GM12873 (cell line): ENCODE results near the gene MXD4.

Experiments
- TF ChIP-seq, protein P1 (sequence below): IDR thresholded peaks from 2 replicates; pipeline ENCODE4 v1.5.1; 2012; ENCODE audit warnings: low read depth, mild to moderate bottlenecking, moderate library complexity, low read length, control low read depth; ENCODE audit not compliant: insufficient read depth; ENCODE audit errors: missing control alignments

Gene MXD4

DNA sequence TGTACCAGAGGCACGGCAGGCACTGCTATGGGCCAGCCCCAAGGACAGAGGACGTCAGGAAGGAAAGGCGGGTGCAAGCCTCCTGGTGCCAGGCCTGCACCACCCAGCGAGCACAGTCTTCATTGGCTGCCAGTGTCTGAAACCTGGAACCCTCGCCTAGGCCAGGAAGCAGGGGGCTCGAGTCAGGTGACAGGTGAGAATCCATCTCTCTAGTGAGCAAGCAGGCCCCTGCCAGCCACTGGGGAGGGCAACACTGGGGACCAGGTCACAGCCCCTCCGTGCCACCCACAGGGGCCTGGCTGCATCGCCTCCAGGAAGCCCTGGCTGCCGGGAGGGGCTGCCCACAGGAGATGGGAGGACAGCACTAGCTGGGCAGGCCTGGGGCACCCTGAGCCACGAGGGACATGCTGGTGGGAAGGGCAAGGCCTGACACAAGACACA is 13.1 kb downstream of the MXD4 start:
- TF ChIP-seq, protein P1, sequence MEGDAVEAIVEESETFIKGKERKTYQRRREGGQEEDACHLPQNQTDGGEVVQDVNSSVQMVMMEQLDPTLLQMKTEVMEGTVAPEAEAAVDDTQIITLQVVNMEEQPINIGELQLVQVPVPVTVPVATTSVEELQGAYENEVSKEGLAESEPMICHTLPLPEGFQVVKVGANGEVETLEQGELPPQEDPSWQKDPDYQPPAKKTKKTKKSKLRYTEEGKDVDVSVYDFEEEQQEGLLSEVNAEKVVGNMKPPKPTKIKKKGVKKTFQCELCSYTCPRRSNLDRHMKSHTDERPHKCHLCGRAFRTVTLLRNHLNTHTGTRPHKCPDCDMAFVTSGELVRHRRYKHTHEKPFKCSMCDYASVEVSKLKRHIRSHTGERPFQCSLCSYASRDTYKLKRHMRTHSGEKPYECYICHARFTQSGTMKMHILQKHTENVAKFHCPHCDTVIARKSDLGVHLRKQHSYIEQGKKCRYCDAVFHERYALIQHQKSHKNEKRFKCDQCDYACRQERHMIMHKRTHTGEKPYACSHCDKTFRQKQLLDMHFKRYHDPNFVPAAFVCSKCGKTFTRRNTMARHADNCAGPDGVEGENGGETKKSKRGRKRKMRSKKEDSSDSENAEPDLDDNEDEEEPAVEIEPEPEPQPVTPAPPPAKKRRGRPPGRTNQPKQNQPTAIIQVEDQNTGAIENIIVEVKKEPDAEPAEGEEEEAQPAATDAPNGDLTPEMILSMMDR: no peak

DNA sequence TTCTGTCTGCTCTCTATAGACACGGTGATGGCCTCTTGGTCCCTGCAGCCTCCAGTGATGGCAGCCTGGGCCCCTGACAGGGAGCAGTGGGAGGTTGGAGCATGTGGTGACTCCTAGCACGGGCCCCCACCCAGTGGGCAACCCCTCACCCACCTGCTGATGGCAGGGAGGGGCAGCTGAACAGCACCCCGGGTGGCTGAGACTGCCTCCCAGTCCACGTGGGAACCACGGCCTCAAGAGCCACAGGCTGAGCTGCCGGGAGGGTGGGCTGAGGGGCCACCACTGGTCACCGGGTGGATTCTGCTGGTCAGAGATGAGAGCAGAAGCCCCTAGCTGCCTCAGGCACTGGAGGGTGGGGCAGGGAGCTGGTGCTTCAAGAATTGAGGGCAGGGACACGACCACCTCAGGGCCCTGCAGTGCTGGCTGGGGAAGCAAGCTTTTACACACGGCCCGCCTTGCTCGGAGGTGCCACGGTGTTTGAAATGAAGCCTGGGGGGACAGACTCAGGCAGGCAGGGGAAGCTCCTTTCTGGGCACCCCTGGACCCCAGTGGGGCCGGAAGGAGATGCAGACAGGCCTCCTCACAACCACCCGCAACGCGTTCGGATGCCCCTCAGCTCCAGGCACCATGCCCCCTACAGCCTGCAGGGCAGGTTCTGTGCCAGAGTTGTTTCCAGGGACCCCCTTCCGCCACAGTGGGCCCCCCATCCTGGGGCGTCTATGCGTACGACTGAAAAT is 13.7 kb downstream of the MXD4 start:
- TF ChIP-seq, protein P1: no peak

DNA sequence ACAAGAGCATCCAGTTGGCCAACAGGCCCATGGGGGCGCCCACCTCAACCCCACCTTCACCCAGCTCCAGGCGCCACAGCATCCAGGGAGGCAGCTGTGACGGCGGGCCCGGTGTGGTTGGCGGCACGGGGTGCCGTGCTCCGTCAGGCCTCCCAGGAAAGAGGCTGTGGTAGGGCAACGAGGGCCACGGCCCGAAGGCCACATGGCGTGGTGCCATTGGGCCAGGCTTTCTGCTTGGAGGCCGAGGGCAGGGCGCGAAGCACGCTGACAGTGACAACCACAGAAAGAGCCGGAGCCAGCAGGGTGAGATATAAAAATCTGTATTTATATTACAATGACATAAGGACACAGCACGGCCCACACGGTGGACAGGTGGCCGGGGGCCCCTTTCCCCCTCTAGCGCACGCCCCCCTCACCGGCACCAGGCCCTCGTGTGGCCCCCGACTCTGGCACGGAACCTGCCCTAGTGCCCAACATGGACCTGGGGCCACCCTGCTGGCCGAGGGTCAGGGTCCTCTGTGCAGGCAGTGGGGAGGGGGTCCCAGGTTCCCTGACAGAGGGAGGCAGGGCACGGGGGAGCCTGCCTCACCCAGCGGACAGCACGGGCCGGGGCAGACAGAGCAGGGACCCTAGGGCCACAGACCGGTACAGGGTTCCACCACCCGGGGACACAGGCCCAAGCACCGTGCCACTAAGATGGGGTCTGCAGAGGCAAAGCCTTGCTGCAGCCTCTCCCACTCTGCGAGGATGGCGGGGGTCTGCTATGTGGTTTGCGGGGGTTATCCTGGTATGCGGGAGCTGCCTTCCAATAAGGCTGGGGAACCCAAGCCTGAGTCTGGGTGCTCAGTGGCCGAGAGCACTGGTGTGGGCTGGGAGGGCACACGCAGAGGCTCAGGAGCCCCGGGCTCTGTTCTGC is 14.5 kb downstream of the MXD4 start:
- TF ChIP-seq, protein P1: no peak

DNA sequence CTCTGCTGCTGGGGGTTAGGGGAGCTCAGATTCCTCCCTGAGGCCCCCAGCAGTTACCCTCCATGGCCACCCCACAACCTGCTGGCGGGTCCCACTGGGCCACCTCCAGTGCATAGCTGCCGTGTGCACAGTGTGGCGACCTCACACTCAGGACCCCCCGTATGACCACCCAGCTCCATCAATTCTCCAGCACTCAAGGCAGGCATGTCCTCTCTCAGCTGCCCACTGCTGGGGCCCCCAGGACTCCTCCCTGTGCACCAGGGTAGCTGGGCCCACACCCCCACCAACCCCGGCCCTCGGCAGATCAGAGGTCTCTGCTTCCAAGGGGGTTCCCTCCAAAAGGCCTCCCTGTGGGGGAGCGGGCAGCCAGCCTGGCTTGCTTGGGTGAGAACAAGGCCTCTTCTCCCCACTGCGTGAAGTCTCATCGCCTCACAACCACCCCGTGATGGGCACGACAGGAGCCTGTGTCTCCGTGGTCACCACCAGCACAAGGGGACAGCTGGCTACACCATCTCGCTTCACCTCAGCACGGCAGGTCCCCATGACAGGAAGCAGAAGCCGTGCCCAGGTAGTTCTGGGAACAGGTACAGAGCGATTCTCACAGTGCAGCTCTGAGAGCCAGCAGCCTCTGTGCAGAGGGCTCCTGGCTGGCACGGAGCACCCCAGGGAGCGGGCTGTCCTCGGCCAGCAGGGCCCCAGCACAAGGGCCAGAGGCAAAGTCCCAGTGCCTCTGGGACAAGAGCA is 15.4 kb downstream of the MXD4 start:
- TF ChIP-seq, protein P1: no peak

DNA sequence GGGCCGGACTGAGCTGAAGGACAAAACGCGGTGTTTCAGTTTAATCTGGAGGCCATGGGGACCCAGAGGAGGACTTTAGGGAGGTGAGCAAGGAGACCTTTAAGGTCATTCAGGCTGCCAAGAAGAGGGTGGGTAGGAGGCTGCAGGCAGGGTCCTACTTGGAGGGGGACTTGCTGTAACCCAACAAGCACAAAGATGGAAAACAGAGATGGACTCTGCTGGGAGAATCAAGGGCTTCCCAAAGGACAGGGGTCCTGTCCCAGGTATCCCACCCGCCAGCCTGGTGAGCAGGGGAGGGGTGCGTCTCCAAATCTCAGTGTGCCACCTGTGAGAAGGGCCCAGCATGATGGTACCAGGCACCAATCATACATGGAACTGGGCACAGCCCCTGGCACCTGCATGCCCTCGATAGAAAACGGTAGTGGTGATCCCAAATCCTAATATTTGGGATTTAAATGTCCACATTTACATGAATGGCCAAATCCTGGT is 16.1 kb downstream of the MXD4 start:
- TF ChIP-seq, protein P1: no peak

DNA sequence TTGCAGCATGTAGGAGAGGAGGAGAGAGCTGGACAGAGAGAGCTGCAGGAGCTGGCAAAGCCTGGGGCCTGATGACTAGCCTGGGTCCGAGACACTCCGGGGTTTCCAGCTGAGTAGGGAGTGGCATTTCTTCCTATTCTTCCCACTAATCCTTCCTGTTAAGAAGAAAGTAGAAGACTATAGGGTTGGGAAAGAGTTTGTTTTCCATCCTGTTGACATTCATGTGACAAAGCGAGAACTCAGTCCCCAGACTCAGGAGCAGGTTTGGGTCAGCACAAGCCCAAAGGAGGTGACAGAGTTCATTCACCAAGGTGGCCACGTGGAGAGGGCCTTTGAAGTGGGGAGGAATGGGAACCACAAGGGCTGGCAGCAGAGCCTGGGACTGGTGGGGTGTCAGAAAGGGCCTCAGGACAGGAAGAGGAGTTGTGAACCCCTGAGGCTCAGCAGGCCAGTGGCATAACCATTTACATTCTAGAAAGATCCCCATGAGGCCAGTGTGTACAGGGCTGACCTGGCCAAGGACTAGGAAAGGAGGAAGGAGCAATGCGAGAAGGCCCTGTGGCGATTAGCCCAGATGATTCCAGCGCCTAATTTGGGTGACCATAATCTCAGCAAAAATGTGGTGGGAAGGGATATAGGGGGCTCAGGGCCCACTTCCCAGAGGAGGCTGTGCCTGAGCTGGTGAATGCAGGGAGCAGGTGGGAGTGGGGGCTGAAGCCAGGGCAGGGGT is 16.7 kb downstream of the MXD4 start:
- TF ChIP-seq, protein P1: no peak
